OCI-LY1 (cell line): ENCODE results near the gene PLEKHH1.

ENCODE experiments used
- H2AFZ ChIP-seq: fragments of 200-600 bp; sonication (generic), shearing (Covaris generic); 2 replicates; pipeline ENCODE4 v1.6.0; 2014; ENCODE audit warnings: antibody characterized with exemption, mild to moderate bottlenecking, low read length
- H3F3A ChIP-seq: fragments of 200-600 bp; sonication (generic), shearing (Covaris generic); 2 replicates; pipeline ENCODE4 v1.6.0; 2014; ENCODE audit warnings: mild to moderate bottlenecking, antibody characterized with exemption, low read length, moderate library complexity; ENCODE audit not compliant: insufficient read depth
- H3K27ac ChIP-seq: fragments of 200-600 bp; sonication (generic); 2 replicates; pipeline ENCODE4 v1.5.1; 2014; ENCODE audit warnings: low read length, mixed run types, mild to moderate bottlenecking, low read depth; ENCODE audit not compliant: poor library complexity, severe bottlenecking
- H3K27me3 ChIP-seq: fragments of 200-600 bp; sonication (generic); 2 replicates; pipeline ENCODE4 v1.6.0; 2014; ENCODE audit warnings: antibody characterized with exemption, mild to moderate bottlenecking, low read length, moderate library complexity; ENCODE audit not compliant: insufficient read depth
- H3K36me3 ChIP-seq: fragments of 200-600 bp; sonication (generic); 2 replicates; pipeline ENCODE4 v1.6.1; 2014; ENCODE audit warnings: mild to moderate bottlenecking, antibody characterized with exemption, low read length, moderate library complexity, mixed read lengths; ENCODE audit not compliant: insufficient read depth
- H3K4me1 ChIP-seq: fragments of 200-600 bp; sonication (generic); 2 replicates; pipeline ENCODE4 v1.5.1; 2014; ENCODE audit warnings: mild to moderate bottlenecking, low read length, moderate library complexity; ENCODE audit not compliant: insufficient read depth, severe bottlenecking
- H3K4me2 ChIP-seq: fragments of 200-600 bp; sonication (generic), shearing (Covaris generic); 2 replicates; pipeline ENCODE4 v1.6.1; 2014; ENCODE audit warnings: low read length
- H3K4me3 ChIP-seq: fragments of 200-600 bp; sonication (generic); 2 replicates; pipeline ENCODE4 v1.5.1; 2014; ENCODE audit warnings: low read length, low read depth, mild to moderate bottlenecking, mixed read lengths; ENCODE audit not compliant: poor library complexity, severe bottlenecking
- H3K79me2 ChIP-seq: fragments of 200-600 bp; shearing (Covaris generic); 2 replicates; pipeline ENCODE4 v1.6.1; 2016; ENCODE audit warnings: mixed run types, low read length, mixed read lengths; ENCODE audit not compliant: insufficient read depth
- H3K9ac ChIP-seq: fragments of 200-600 bp; sonication (generic), shearing (Covaris generic); 2 replicates; pipeline ENCODE4 v1.6.1; 2014; ENCODE audit warnings: mild to moderate bottlenecking, low read length, mixed read lengths
- H3K9me2 ChIP-seq: fragments of 200-600 bp; sonication (generic), shearing (Covaris generic); 2 replicates; pipeline ENCODE4 v1.6.1; 2014; ENCODE audit warnings: low read depth, mild to moderate bottlenecking, low read length, mixed read lengths
- H3K9me3 ChIP-seq: fragments of 200-600 bp; shearing (Covaris generic); 2 replicates; pipeline ENCODE4 v1.6.1; 2014; ENCODE audit warnings: low read length, mixed read lengths
- H4K20me1 ChIP-seq: fragments of 200-600 bp; sonication (generic), shearing (Covaris generic); 2 replicates; pipeline ENCODE4 v1.6.0; 2016; ENCODE audit warnings: mild to moderate bottlenecking, low read length; ENCODE audit not compliant: insufficient read depth
- EZH2 ChIP-seq: fragments of 200-600 bp; sonication (generic), shearing (Covaris generic); IDR thresholded peaks from 2 replicates; pipeline ENCODE4 v1.8.0; 2017; ENCODE audit warnings: borderline replicate concordance, mixed run types, mild to moderate bottlenecking, antibody characterized with exemption, low read length, moderate library complexity, mixed read lengths
- TF ChIP-seq, protein P1 (sequence below): fragments of 200-600 bp; sonication (generic), shearing (Covaris generic); IDR thresholded peaks from 2 replicates; pipeline ENCODE4 v1.5.1; 2017; ENCODE audit warnings: mild to moderate bottlenecking, antibody characterized with exemption, low read length, moderate library complexity, mixed read lengths

The PLEKHH1 gene

DNA sequence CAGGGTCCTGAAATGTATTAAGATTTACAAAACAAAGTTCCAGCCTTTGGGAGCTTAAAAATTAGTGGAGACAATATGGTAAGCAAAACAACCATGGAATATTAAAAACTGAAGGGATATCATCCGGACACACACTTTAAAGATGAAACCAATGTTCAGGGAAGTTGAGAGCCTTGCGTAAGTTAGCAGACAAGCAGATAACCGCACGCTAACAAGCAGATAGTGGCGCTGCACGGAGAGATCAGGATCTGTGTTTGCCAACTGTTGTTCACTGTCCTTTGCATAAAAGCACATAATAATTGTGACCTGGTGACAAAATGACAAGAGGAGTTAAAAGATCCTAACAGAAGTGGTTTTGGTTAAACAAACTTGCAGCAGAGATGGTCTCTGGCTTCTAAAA is 30.2 kb upstream of the PLEKHH1 start:
- Histone ChIP-seq H3K9me3 (no peaks in the 10 kb centered on the region), H3K9ac (no peak overlapping the region), H3K4me2 (no peak overlapping the region), H3K4me1 (no peaks in the 10 kb centered on the region), H2AFZ (no peak overlapping the region), H3K4me3 (no peak overlapping the region), H3F3A (no peaks in the 10 kb centered on the region), H3K9me2 (no peaks in the 10 kb centered on the region), H3K27me3 (0 out of 2 replicates have a peak, but pooled peaks cover 5% of the 10 kb centered on the region), H3K36me3 (no peaks in the 10 kb centered on the region), H3K27ac (no peak overlapping the region), H3K79me2 (no peaks in the 10 kb centered on the region), H4K20me1 (no peaks in the 10 kb centered on the region)
- TF ChIP-seq, protein P1, sequence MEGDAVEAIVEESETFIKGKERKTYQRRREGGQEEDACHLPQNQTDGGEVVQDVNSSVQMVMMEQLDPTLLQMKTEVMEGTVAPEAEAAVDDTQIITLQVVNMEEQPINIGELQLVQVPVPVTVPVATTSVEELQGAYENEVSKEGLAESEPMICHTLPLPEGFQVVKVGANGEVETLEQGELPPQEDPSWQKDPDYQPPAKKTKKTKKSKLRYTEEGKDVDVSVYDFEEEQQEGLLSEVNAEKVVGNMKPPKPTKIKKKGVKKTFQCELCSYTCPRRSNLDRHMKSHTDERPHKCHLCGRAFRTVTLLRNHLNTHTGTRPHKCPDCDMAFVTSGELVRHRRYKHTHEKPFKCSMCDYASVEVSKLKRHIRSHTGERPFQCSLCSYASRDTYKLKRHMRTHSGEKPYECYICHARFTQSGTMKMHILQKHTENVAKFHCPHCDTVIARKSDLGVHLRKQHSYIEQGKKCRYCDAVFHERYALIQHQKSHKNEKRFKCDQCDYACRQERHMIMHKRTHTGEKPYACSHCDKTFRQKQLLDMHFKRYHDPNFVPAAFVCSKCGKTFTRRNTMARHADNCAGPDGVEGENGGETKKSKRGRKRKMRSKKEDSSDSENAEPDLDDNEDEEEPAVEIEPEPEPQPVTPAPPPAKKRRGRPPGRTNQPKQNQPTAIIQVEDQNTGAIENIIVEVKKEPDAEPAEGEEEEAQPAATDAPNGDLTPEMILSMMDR, result no peak
- TF ChIP-seq EZH2, result no peak

DNA sequence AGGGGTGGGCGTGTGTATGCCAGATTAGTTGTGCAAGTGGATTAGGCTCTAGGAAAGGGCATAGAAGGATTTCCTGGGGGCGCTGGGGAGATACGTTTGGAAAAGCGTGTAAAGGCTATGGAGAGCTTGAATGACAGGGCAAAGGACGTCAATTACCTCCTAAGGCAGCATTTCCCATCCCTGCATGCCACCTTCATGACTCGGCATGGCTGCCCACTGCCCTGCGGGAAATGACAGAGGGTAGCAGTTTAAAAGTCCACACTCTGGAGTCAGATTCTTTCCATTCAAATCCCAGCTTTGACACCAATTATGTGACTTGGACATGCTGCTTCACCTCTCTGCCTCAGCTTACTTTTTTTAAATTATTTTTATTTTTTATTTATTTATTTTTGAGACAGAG is 29.8 kb upstream of the PLEKHH1 start:
- H3K4me1 ChIP-seq, result no peaks in the 10 kb centered on the region
- H4K20me1 ChIP-seq, result no peaks in the 10 kb centered on the region
- H3K4me3 ChIP-seq, result no peak overlapping the region
- no peak overlapping the region for H3K4me2 ChIP-seq
- no peaks in the 10 kb centered on the region for H3F3A ChIP-seq
- 0 out of 2 replicates have a peak, but pooled peaks cover 5% of the 10 kb centered on the region for H3K27me3 ChIP-seq
- H3K9me3 ChIP-seq, result no peaks in the 10 kb centered on the region
- TF ChIP-seq, protein P1, result no peak
- TF ChIP-seq EZH2, result no peak
- H3K36me3 ChIP-seq, result no peaks in the 10 kb centered on the region
- H3K9ac ChIP-seq, result no peak overlapping the region
- no peak overlapping the region for H3K27ac ChIP-seq
- no peaks in the 10 kb centered on the region for H3K79me2 ChIP-seq
- H2AFZ ChIP-seq, result no peak overlapping the region
- H3K9me2 ChIP-seq, result no peaks in the 10 kb centered on the region

GRCh38 chr14:67505254-67505653 is 27.8 kb upstream of the PLEKHH1 start:
- no peaks in the 10 kb centered on the region for H3K9me3 ChIP-seq
- TF ChIP-seq, protein P1, result no peak
- TF ChIP-seq EZH2, result no peak
- no peaks in the 10 kb centered on the region for H4K20me1 ChIP-seq
- H3K4me3 ChIP-seq, result no peak overlapping the region
- 0 out of 2 replicates have a peak, but pooled peaks cover 5% of the 10 kb centered on the region for H3K27me3 ChIP-seq
- H3K79me2 ChIP-seq, result no peaks in the 10 kb centered on the region
- H2AFZ ChIP-seq, result no peak overlapping the region
- H3K36me3 ChIP-seq, result no peaks in the 10 kb centered on the region
- H3K9ac ChIP-seq, result no peak overlapping the region
- H3K4me2 ChIP-seq, result no peak overlapping the region
- no peaks in the 10 kb centered on the region for H3F3A ChIP-seq
- H3K27ac ChIP-seq, result no peak overlapping the region
- H3K9me2 ChIP-seq, result no peaks in the 10 kb centered on the region
- H3K4me1 ChIP-seq, result no peaks in the 10 kb centered on the region
